GM12878 (cell line): ENCODE results near the gene CXXC5. TPM values are rescaled to one million over a fixed set of nuclear protein-coding genes. Genes with fewer than 3 reads are reported as not detected.

Source experiments
- ATAC-seq: fragments of 200-7000 bp; cut with Tn5 transposase; 3 replicates; pipeline ENCODE4 v1.9.1; 2020; ENCODE audit warnings: mild to moderate bottlenecking, moderate library complexity
- BruUV-seq: library from RNA; stranded (reverse); fragments of 400-500 nt; replicated peaks from 2 replicates; lab custom pipeline; 2021; lab: Mats Ljungman, UMichigan
- CTCF ChIA-PET: fragments of 300-600 bp; sonication (Branson Sonifier 250); formaldehyde crosslinking; extraction: SDS; loops from one replicate; lab custom pipeline; 2021; ENCODE audit warnings: inconsistent platforms; lab: Yijun Ruan, JAX
- POLR2A ChIA-PET: fragments of 350-600 bp; formaldehyde crosslinking; extraction: SDS; loops from one replicate; lab custom pipeline; 2021; ENCODE audit warnings: inconsistent platforms; lab: Charles Lee
- RAD21 ChIA-PET: fragments of 300-600 bp; sonication (Branson Sonifier 250); formaldehyde crosslinking; loops from one replicate; lab custom pipeline; 2023; ENCODE audit warnings: antibody characterized with exemption; ENCODE audit not compliant: unreplicated experiment; lab: Charles Lee
- SMC1A ChIA-PET: fragments of 300-600 bp; sonication (Branson Sonifier 250); formaldehyde crosslinking; loops from one replicate; lab custom pipeline; 2023; ENCODE audit not compliant: unreplicated experiment, uncharacterized antibody; lab: Charles Lee
- DNase-seq: peaks from one replicate; pipeline ENCODE4 v3.0.0-alpha.2; 2011; ENCODE audit warnings: low read depth, low spot score
- FAIRE-seq: peaks from 3 replicates; lab custom pipeline; 2011; peaks lifted over from hg19 to GRCh38; lab: Jason Lieb, UNC
- H2AFZ ChIP-seq: 2 replicates; pipeline ENCODE4 v1.6.0; 2011; ENCODE audit warnings: low read depth, low read length, control low read depth; ENCODE audit not compliant: control insufficient read depth
- H3K27ac ChIP-seq: 2 replicates; pipeline ENCODE4 v1.5.1; 2011; ENCODE audit warnings: control low read depth; ENCODE audit not compliant: control insufficient read depth, insufficient read depth
- H3K27me3 ChIP-seq, 2 experiments: replicated peaks in 1 of 2; 2 replicates each; pipeline versions ENCODE4 v1.6.0 to v1.6.1; 2011; ENCODE audit warnings: low read length in 1 of 2; ENCODE audit not compliant: control insufficient read depth in 2 of 2, insufficient read depth in 2 of 2
- H3K36me3 ChIP-seq, 2 experiments: 2 replicates each; pipeline ENCODE4 v1.5.1; 2011; ENCODE audit warnings: low read length in 1 of 2; ENCODE audit not compliant: control insufficient read depth in 2 of 2, insufficient read depth in 2 of 2
- H3K4me1 ChIP-seq: 2 replicates; pipeline ENCODE4 v1.6.1; 2011; ENCODE audit warnings: mild to moderate bottlenecking, low read length, moderate library complexity, mixed read lengths; ENCODE audit not compliant: control insufficient read depth, insufficient read depth
- H3K4me2 ChIP-seq: 2 replicates; pipeline ENCODE4 v1.6.0; 2011; ENCODE audit warnings: control low read depth; ENCODE audit not compliant: control insufficient read depth, insufficient read depth
- H3K4me3 ChIP-seq: fragments of 200-600 bp; sonication (generic); 2 replicates; pipeline ENCODE4 v1.5.1; 2016
- H3K79me2 ChIP-seq: 2 replicates; pipeline ENCODE4 v1.6.0; 2011; ENCODE audit warnings: low read length; ENCODE audit not compliant: control insufficient read depth, insufficient read depth
- H3K9ac ChIP-seq: 2 replicates; pipeline ENCODE4 v1.8.0; 2011; ENCODE audit warnings: low read length, control low read depth, mixed read lengths; ENCODE audit not compliant: control insufficient read depth, insufficient read depth
- H3K9me3 ChIP-seq: replicated peaks from 3 replicates; pipeline ENCODE4 v1.5.1; 2011; ENCODE audit warnings: mild to moderate bottlenecking, low read length; ENCODE audit not compliant: control insufficient read depth, insufficient read depth
- H4K20me1 ChIP-seq: 2 replicates; pipeline ENCODE4 v1.6.0; 2011; ENCODE audit not compliant: control insufficient read depth, insufficient read depth
- ELK1 ChIP-seq: IDR thresholded peaks from 2 replicates; pipeline ENCODE4 v1.6.1; 2012; ENCODE audit warnings: low read depth, low read length, improper control_type of control experiment
- HSF1 ChIP-seq: fragments of 150-350 bp; IDR thresholded peaks from 2 replicates; pipeline ENCODE4 v1.6.1; 2014; ENCODE audit warnings: mild to moderate bottlenecking, low read depth, low read length
- MTA3 ChIP-seq: IDR thresholded peaks from 2 replicates; pipeline ENCODE4 v1.6.1; 2012; ENCODE audit warnings: low read length, inconsistent platforms, borderline replicate concordance
- NR2C1 ChIP-seq: fragments of 450-650 bp; IDR thresholded peaks from 2 replicates; pipeline ENCODE4 v1.6.1; 2017; ENCODE audit warnings: antibody characterized with exemption, mild to moderate bottlenecking, moderate library complexity
- SREBF2 ChIP-seq: IDR thresholded peaks from 2 replicates; pipeline ENCODE4 v1.6.1; 2012; ENCODE audit warnings: mild to moderate bottlenecking, low read length
- STAT1 ChIP-seq: fragments of 450-650 bp; conservative IDR thresholded peaks from 2 replicates; pipeline ENCODE4 v1.6.1; 2014; ENCODE audit warnings: antibody characterized with exemption, mild to moderate bottlenecking
- YY1 ChIP-seq: IDR thresholded peaks from 2 replicates; pipeline ENCODE4 v1.6.1; 2011; ENCODE audit warnings: low read depth, mild to moderate bottlenecking, low read length
- WGBS: methylation state at CpG from one replicate; pipeline ENCODE4 v1.1.6; 2016; ENCODE audit warnings: low lambda C conversion rate; ENCODE audit not compliant: insufficient replicate concordance, insufficient coverage; ENCODE audit errors: missing lambda C conversion rate; 5-methylcytosine and 5-hydroxymethylcytosine counted together
- in situ Hi-C: fragments of 300-500 bp; cut with MboI; formaldehyde crosslinking; loops from 9 replicates; pipeline ENCODE4 v1.14.3; 2018; ENCODE audit warnings: mixed read lengths
- intact Hi-C: fragments of 100-400 bp; cut with micrococcal nuclease; formaldehyde crosslinking; loops from one replicate; pipeline ENCODE4 v1.14.2; 2022; ENCODE audit not compliant: unreplicated experiment
- polyA plus RNA-seq, 11 experiments: library from polyadenylated mRNA; depleted of rRNA in 4 of 11; unstranded in 6 of 11; stranded (reverse) in 5 of 11; fragments of >200 nt; fragmentation: Nextera tagmentation in 4 of 11; fragmentation: Illumina TruSeq in 1 of 11; extraction: Ambion mirVana in 4 of 11; extraction: Trizol in 1 of 11; gene quantifications; 1 replicate in 1 of 11; 2 replicates in 10 of 11; pipeline versions ENCODE4 v1.2.1 to v1.2.3, GENCODE V29; 2011 to 2016; ENCODE audit warnings: inconsistent platforms in 2 of 11, missing spikeins in 2 of 11, low read depth in 1 of 11
- total RNA-seq, 4 experiments: library from RNA; depleted of rRNA in 3 of 4; stranded (reverse); fragments of >200 nt in 3 of 4; fragmentation: Illumina TruSeq in 1 of 4; extraction: Trizol in 1 of 4; gene quantifications; 2 replicates each; pipeline versions ENCODE4 v1.2.1 to v1.2.3, GENCODE V29; 2013 to 2021

The CXXC5 gene
- total and polyA plus RNA-seq, 10 of the 15 experiments (the other 5 are each of a cell fraction or from before 2014, with no cell fraction given) = 1.8 to 90.8 (median 40.7) TPM

- Histone ChIP-seq H3K4me3 (no peak overlapping the region), H3K27ac (no peak overlapping the region), H3K4me2 (no peak overlapping the region), H3K36me3 (no peaks in the 10 kb centered on the region), H3K9ac (no peak overlapping the region), H3K4me1 (peaks cover 11% of the 10 kb centered on the region), H2AFZ (no peak overlapping the region), H4K20me1 (no peaks in the 10 kb centered on the region), H3K9me3 (no peaks in the 10 kb centered on the region), H3K79me2 (no peaks in the 10 kb centered on the region), H3K27me3 (0 out of 4 replicates have a peak, but pooled peaks cover 0 to 3% of the 10 kb centered on the region in 2 experiments)
- ChIA-PET SMC1A (interaction anchor here (1.3 to 1.7 kb wide), 2 partner anchors 59 to 61 kb away, joined by 3 to 8 read pairs; no protein-coding TSS in a partner anchor), RAD21 (interaction anchor here (1.6 kb wide), 1 partner anchor 274 kb away, joined by 5 read pairs; no protein-coding TSS in a partner anchor), CTCF (interaction anchor here (1.6 to 10.5 kb wide), 5 partner anchors 16 to 81 kb away, joined by 4 to 335 read pairs (median 13); no protein-coding TSS in a partner anchor), POLR2A (interaction anchor here (0.5 kb wide), 1 partner anchor 155 kb away, joined by 4 read pairs; no protein-coding TSS in a partner anchor)
- no TSS peak for BruUV-seq
- WGBS = 0% methylated on average over 1 of the region's 1 CpG
- no peak for TF ChIP-seq SREBF2
- TF ChIP-seq NR2C1 = no peak
- TF ChIP-seq MTA3 = no peak
- no peak for TF ChIP-seq YY1
- TF ChIP-seq ELK1 = no peak
- no peak for TF ChIP-seq STAT1
- TF ChIP-seq HSF1 = no peak
- no peak for ATAC-seq
- in situ Hi-C loops = loop anchor here (5.0 kb wide), 1 partner anchor 62 kb away; no protein-coding TSS in a partner anchor
- intact Hi-C loops = loop anchor here (5.0 kb wide), 1 partner anchor 42 kb away; no protein-coding TSS in a partner anchor
- DNase-seq = no peak
- no peak for FAIRE-seq
These were observed 46.5 kb downstream of the CXXC5 start for GRCh38 chr5:139694556-139695177.
